Thymus (tissue), 11 donors: ENCODE measurements around the gene WNT16. TPM values are rescaled to one million over a fixed set of nuclear protein-coding genes. Genes with fewer than 3 reads are reported as not detected.

ENCODE experiments used
- DNase-seq, 9 donors: peaks; one replicate each; pipeline ENCODE4 v3.0.0-alpha.2; 2013; ENCODE audit warnings: low spot score in 9 of 9, low read depth in 6 of 9, missing footprints in 1 of 9
- H3K27ac ChIP-seq, 2 donors: one replicate each; pipeline ENCODE4 v1.5.1; 2013; ENCODE audit warnings: control low read depth in 1 of 2, low read depth in 1 of 2, low read length in 1 of 2, mild to moderate bottlenecking in 1 of 2, moderate library complexity in 1 of 2
- H3K27me3 ChIP-seq, 2 donors: one replicate each; pipeline ENCODE4 v1.5.1; 2013; ENCODE audit warnings: low read length in 1 of 2; ENCODE audit not compliant: control insufficient read depth in 2 of 2, insufficient read depth in 1 of 2
- H3K36me3 ChIP-seq, 2 donors: one replicate each; pipeline ENCODE4 v1.5.1; 2013; ENCODE audit warnings: low read length in 1 of 2, mild to moderate bottlenecking in 1 of 2, moderate library complexity in 1 of 2; ENCODE audit not compliant: control insufficient read depth in 2 of 2, insufficient read depth in 2 of 2
- H3K4me1 ChIP-seq, 2 donors: one replicate each; pipeline ENCODE4 v1.5.1; 2013; ENCODE audit warnings: low read length in 2 of 2; ENCODE audit not compliant: control insufficient read depth in 2 of 2, insufficient read depth in 2 of 2
- H3K4me3 ChIP-seq, 2 donors: one replicate each; pipeline ENCODE4 v1.5.1; 2013; ENCODE audit warnings: low read length in 2 of 2, control low read depth in 1 of 2, mild to moderate bottlenecking in 1 of 2
- H3K9me3 ChIP-seq, 2 donors: one replicate each; pipeline ENCODE4 v1.5.1; 2013; ENCODE audit warnings: low read length in 1 of 2, mild to moderate bottlenecking in 1 of 2; ENCODE audit not compliant: control insufficient read depth in 2 of 2, insufficient read depth in 1 of 2
- WGBS: extraction: QIAGEN DNeasy Blood & Tissue Kit; methylation state at CpG from one replicate; pipeline ENCODE4 v1.1.7; 2013; 5-methylcytosine and 5-hydroxymethylcytosine counted together
- polyA plus RNA-seq: library from polyadenylated mRNA; stranded (reverse); fragments of 200-250 nt; gene quantifications from one replicate; pipeline ENCODE4 v1.2.3, GENCODE V29; 2013
- total RNA-seq: library from RNA; stranded (reverse); fragments of 120-200 nt; gene quantifications from one replicate; pipeline ENCODE4 v1.2.4, GENCODE V29; 2013
- donor health status: healthy.

The WNT16 gene
- total and polyA plus RNA-seq, 2 donors, result 0.05 to 0.30 TPM

DNA sequence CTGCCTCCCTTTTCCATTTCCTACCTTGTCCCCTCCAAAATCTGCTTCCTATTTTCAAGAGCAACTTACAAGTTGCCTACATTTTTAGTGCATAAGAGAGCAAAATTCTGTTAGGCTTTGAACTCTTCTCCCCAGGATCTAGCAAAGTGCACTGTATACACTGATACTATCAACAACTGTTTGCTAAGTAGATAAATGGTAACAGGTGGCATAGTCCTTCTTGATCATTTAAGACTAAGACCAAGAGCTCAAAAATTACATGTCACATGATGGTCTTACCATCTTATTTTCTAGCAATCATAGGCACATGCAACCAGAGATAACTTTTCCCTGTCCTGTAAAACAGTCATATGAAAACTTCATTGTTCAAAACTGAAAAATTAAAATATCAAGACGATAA, 51.1 kb downstream of the WNT16 start:
- no peak for DNase-seq
- peak overlapping the region in 1 of 2 donors; percentile 21 for H3K27ac ChIP-seq
- H3K4me1 ChIP-seq, result peaks cover 3 to 9% of the 10 kb centered on the region in 2 donors
- 99% methylated on average over 1 of the region's 1 CpG for WGBS
- H3K4me3 ChIP-seq, result no peak overlapping the region
- no peaks in the 10 kb centered on the region for H3K9me3 ChIP-seq
- H3K27me3 ChIP-seq, result no peaks in the 10 kb centered on the region
- peaks cover 3 to 22% of the 10 kb centered on the region in 2 donors for H3K36me3 ChIP-seq

DNA sequence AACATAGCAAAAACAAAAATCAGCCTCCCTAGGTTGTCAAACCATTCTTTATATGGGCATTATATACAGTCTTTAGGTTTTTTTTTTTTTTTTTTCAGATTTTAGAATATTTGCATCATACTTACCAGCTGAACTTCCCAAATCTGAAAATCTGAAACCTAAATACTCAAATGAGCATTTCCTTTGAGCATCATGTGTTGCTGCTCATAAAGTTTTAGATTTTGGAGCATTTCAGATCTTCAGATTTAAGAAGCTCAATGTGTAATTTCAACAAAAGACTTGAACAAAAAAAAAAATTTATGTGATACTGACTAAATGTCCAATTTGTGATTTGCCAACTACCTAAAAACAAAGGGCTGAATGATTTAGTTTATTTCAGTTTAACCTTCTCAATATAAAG, 53.7 kb downstream of the WNT16 start:
- Histone ChIP-seq H3K36me3 (peaks cover 3 to 6% of the 10 kb centered on the region in 2 donors), H3K27me3 (no peaks in the 10 kb centered on the region), H3K27ac (no peak overlapping the region), H3K4me1 (peaks cover 3 to 9% of the 10 kb centered on the region in 2 donors), H3K9me3 (no peaks in the 10 kb centered on the region), H3K4me3 (no peak overlapping the region)
- no peak for DNase-seq

DNA sequence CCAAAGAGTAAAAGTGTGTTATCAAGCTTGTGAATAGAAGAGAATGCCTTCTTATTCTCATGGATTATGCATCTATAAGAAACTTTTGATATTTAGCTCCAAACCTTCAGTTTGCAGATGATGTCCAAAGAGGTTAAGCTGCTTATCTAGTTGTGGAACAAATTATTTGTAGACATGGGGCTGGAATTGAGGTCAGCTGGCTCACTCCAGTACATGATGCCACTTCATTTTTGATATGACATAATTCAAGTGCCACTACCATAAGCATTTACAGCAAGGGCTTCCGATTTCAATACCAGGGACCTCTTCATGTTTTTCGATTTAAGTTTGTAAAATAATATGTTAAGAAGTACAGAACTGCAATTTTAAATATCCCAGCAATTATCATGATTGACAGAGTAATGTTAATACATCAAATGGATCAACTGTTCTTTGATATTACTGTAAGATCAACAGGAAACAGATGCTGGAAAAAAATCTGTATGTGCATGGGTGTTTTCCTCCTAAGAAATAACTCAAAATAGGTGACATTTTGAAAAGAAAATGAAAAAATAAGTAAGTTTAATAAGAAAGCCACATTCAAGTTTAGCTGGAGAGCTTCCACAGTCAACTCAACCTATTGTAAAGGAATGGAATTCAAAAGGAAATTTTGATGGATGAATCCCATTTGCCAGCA, 54.6 kb downstream of the WNT16 start:
- DNase-seq, result no peak
- Histone ChIP-seq H3K9me3 (no peaks in the 10 kb centered on the region), H3K4me3 (no peak overlapping the region), H3K27ac (no peak overlapping the region), H3K4me1 (peaks cover 3 to 9% of the 10 kb centered on the region in 2 donors), H3K36me3 (peaks cover under 1 to 3% of the 10 kb centered on the region in 2 donors), H3K27me3 (no peaks in the 10 kb centered on the region)
- 51% methylated on average over 2 of the region's 2 CpGs for WGBS

- H3K9me3 ChIP-seq, result no peaks in the 10 kb centered on the region
- H3K27ac ChIP-seq, result no peak overlapping the region
- no peak for DNase-seq
- no peaks in the 10 kb centered on the region for H3K27me3 ChIP-seq
- H3K36me3 ChIP-seq, result peaks cover 0 to 3% of the 10 kb centered on the region in 2 donors
- no peak overlapping the region for H3K4me3 ChIP-seq
- H3K4me1 ChIP-seq, result peaks cover 3 to 8% of the 10 kb centered on the region in 2 donors
- WGBS, result 94% methylated on average over 2 of the region's 2 CpGs
These were observed 55.5 kb downstream of the WNT16 start for GRCh38 chr7:121384265-121384664.

GRCh38 chr7:121385056-121385799, 56.4 kb downstream of the WNT16 start:
- DNase-seq, result no peak
- Histone ChIP-seq H3K36me3 (peaks cover 0 to 3% of the 10 kb centered on the region in 2 donors), H3K4me1 (peaks cover under 1 to 5% of the 10 kb centered on the region in 2 donors), H3K4me3 (no peak overlapping the region), H3K27ac (no peak overlapping the region), H3K27me3 (no peaks in the 10 kb centered on the region), H3K9me3 (no peaks in the 10 kb centered on the region)
- WGBS, result 97% methylated on average over 4 of the region's 4 CpGs

DNA sequence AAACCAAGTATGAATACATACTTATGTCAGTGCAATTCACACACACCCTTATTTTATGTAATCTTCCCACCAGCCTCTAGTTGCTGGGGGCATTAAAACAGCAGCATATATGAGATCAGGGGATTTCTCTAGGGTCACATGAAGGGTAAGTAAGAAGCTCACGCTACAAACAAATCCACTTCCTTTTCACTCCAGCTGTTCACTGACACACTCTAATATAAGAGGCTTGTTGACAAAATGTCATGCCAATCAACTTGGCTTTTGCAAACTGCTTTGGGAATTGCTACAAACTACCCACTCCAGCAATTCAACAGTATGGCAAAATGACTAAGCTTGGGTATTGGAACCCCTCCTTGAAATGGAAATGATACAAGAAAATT, 57.0 kb downstream of the WNT16 start:
- peak in 4 of 9 donors; percentile 14 to 58 (median 28) for DNase-seq
- Histone ChIP-seq H3K36me3 (peaks cover 0 to 3% of the 10 kb centered on the region in 2 donors), H3K27me3 (no peaks in the 10 kb centered on the region), H3K27ac (no peak overlapping the region), H3K4me1 (peaks cover 5 to 9% of the 10 kb centered on the region in 2 donors), H3K4me3 (no peak overlapping the region), H3K9me3 (no peaks in the 10 kb centered on the region)
- WGBS, result 46% methylated on average over 1 of the region's 1 CpG

- 97% methylated on average over 1 of the region's 1 CpG for WGBS
- no peak for DNase-seq
- no peak overlapping the region for H3K27ac ChIP-seq
- H3K36me3 ChIP-seq, result no peaks in the 10 kb centered on the region
- H3K4me3 ChIP-seq, result no peak overlapping the region
- H3K9me3 ChIP-seq, result no peaks in the 10 kb centered on the region
- H3K4me1 ChIP-seq, result peaks cover 4 to 5% of the 10 kb centered on the region in 2 donors
- H3K27me3 ChIP-seq, result no peaks in the 10 kb centered on the region
These were observed 60.1 kb downstream of the WNT16 start for GRCh38 chr7:121388950-121389349.

DNA sequence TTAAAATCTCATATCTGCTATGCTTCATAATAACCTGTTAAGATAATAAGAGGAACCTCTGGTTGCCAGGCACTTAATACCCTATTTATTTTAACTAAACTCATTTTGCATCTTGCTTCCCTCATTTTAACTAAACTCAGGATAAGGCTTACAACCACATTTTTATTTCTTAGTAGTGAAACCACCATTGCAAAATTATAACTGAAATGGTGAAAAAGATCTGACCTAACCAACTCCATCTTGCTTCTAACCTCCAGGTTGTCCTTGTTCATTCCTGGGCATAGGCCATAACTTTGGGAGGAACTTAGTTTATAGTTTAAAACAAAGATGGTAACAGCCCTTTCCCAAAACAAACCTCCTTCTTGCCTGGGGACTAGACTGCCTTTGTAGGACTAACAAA, 61.3 kb downstream of the WNT16 start:
- no peak overlapping the region for H3K27ac ChIP-seq
- no peaks in the 10 kb centered on the region for H3K9me3 ChIP-seq
- peaks cover 4 to 5% of the 10 kb centered on the region in 2 donors for H3K4me1 ChIP-seq
- H3K36me3 ChIP-seq, result no peaks in the 10 kb centered on the region
- no peaks in the 10 kb centered on the region for H3K27me3 ChIP-seq
- DNase-seq, result no peak
- no peak overlapping the region for H3K4me3 ChIP-seq

DNA sequence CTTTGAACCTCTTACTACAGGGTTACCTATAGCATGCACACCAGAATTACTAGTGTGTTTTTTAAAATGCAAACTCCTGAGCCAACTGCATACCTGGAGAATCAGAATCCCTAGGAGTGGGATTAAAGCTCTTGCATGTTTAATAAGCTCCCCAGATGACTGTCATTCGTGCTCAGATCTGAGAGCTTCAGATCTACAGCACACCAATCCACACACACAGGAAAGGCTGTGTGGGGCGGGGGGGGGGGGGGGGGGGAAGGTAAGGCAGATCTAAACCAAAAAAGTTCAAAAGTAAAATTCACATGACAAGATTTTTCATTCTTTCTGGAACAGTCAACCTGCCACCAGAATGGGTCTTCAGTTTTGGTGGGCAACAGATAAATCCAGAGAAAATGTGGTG, 61.8 kb downstream of the WNT16 start:
- Histone ChIP-seq H3K36me3 (no peaks in the 10 kb centered on the region), H3K4me1 (peaks cover 5 to 8% of the 10 kb centered on the region in 2 donors), H3K9me3 (no peaks in the 10 kb centered on the region), H3K27ac (no peak overlapping the region), H3K4me3 (no peak overlapping the region), H3K27me3 (no peaks in the 10 kb centered on the region)
- WGBS, result 40% methylated on average over 2 of the region's 2 CpGs
- peak in 3 of 9 donors; percentile 16 to 52 (median 21) for DNase-seq
